Panc1 (cell line): ENCODE measurements around the gene TMEM239.

ENCODE experiments used
- POLR2AphosphoS5 ChIP-seq: IDR thresholded peaks from 2 replicates; pipeline ENCODE4 v1.6.1; 2012; ENCODE audit warnings: mild to moderate bottlenecking, low read depth, low read length, moderate library complexity
- TF ChIP-seq, protein P1 (sequence below): fragments of 450-650 bp; IDR thresholded peaks from 2 replicates; pipeline ENCODE4 v1.5.1; 2017; ENCODE audit warnings: mild to moderate bottlenecking
- TF ChIP-seq, protein P2 (sequence below), 2 experiments: IDR thresholded peaks; 2 replicates each; pipeline ENCODE4 v1.6.1; 2011 to 2012; ENCODE audit warnings: low read depth in 2 of 2, control low read depth in 1 of 2, low read length in 1 of 2, mild to moderate bottlenecking in 1 of 2, moderate library complexity in 1 of 2; ENCODE audit not compliant: insufficient read depth in 1 of 2

DNA sequence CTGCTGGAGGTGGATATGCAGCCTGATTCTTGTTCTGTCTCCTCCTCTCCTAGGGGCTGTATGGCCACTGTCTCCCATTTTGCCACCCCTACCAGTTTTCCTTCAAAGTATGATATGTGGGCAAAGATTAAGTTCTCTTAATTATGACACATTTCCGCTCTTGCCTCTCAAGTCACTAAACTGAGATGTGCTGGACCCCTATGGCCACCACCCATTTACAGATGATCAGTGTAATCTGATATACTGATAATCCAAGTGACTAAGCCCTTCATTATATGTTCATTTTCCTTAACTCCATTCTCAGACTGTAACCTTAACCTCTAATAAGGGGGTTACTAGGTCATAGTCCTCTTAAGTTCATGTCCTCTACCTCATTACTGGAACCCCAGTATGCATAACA is 2.1 kb upstream of the TMEM239 start:
- TF ChIP-seq, protein P1, sequence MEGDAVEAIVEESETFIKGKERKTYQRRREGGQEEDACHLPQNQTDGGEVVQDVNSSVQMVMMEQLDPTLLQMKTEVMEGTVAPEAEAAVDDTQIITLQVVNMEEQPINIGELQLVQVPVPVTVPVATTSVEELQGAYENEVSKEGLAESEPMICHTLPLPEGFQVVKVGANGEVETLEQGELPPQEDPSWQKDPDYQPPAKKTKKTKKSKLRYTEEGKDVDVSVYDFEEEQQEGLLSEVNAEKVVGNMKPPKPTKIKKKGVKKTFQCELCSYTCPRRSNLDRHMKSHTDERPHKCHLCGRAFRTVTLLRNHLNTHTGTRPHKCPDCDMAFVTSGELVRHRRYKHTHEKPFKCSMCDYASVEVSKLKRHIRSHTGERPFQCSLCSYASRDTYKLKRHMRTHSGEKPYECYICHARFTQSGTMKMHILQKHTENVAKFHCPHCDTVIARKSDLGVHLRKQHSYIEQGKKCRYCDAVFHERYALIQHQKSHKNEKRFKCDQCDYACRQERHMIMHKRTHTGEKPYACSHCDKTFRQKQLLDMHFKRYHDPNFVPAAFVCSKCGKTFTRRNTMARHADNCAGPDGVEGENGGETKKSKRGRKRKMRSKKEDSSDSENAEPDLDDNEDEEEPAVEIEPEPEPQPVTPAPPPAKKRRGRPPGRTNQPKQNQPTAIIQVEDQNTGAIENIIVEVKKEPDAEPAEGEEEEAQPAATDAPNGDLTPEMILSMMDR: no peak
- TF ChIP-seq POLR2AphosphoS5: no peak
- TF ChIP-seq, protein P2, sequence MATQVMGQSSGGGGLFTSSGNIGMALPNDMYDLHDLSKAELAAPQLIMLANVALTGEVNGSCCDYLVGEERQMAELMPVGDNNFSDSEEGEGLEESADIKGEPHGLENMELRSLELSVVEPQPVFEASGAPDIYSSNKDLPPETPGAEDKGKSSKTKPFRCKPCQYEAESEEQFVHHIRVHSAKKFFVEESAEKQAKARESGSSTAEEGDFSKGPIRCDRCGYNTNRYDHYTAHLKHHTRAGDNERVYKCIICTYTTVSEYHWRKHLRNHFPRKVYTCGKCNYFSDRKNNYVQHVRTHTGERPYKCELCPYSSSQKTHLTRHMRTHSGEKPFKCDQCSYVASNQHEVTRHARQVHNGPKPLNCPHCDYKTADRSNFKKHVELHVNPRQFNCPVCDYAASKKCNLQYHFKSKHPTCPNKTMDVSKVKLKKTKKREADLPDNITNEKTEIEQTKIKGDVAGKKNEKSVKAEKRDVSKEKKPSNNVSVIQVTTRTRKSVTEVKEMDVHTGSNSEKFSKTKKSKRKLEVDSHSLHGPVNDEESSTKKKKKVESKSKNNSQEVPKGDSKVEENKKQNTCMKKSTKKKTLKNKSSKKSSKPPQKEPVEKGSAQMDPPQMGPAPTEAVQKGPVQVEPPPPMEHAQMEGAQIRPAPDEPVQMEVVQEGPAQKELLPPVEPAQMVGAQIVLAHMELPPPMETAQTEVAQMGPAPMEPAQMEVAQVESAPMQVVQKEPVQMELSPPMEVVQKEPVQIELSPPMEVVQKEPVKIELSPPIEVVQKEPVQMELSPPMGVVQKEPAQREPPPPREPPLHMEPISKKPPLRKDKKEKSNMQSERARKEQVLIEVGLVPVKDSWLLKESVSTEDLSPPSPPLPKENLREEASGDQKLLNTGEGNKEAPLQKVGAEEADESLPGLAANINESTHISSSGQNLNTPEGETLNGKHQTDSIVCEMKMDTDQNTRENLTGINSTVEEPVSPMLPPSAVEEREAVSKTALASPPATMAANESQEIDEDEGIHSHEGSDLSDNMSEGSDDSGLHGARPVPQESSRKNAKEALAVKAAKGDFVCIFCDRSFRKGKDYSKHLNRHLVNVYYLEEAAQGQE (IDR thresholded peaks at IDR 0.05; ENCODE audit: insufficient read depth in 1 of 2, low read depth in 2 of 2, low read length in 1 of 2): no peak
